ENCODE results near the gene SLF1.

The SLF1 gene

GRCh38 chr5:94742852-94743251 is 124.4 kb downstream of the SLF1 start:
- H3K27me3 ChIP-seq = no peaks in the 10 kb centered on the region
- H3K9ac ChIP-seq = no peak overlapping the region
- no peaks in the 10 kb centered on the region for H4K20me1 ChIP-seq
- H3K4me2 ChIP-seq = no peak overlapping the region
- TF ChIP-seq Cebpa-rat (IDR thresholded peaks at IDR 0.05) = no peak
- no peak overlapping the region for H3K4me3 ChIP-seq
- H3K27ac ChIP-seq = no peak overlapping the region
- H3K4me1 ChIP-seq = peaks cover 14% of the 10 kb centered on the region
- H3K9me3 ChIP-seq = no peaks in the 10 kb centered on the region
- no peaks in the 10 kb centered on the region for H3K36me3 ChIP-seq

GRCh38 chr5:94744906-94745305 is 126.4 kb downstream of the SLF1 start:
- Histone ChIP-seq H3K4me1 (peaks cover 19% of the 10 kb centered on the region), H3K4me3 (no peak overlapping the region), H3K36me3 (no peaks in the 10 kb centered on the region), H3K9ac (no peak overlapping the region), H3K27ac (no peak overlapping the region), H3K27me3 (no peaks in the 10 kb centered on the region), H4K20me1 (no peaks in the 10 kb centered on the region), H3K9me3 (no peaks in the 10 kb centered on the region), H3K4me2 (no peak overlapping the region)
- TF ChIP-seq Cebpa-rat (IDR thresholded peaks at IDR 0.05) = no peak

- H3K27me3 ChIP-seq = no peaks in the 10 kb centered on the region
- H3K4me3 ChIP-seq = no peak overlapping the region
- peaks cover 19% of the 10 kb centered on the region for H3K4me1 ChIP-seq
- H3K9ac ChIP-seq = no peak overlapping the region
- no peaks in the 10 kb centered on the region for H3K36me3 ChIP-seq
- peak overlapping the region; percentile 35; the same call in 1 of the 2 replicates for H3K4me2 ChIP-seq
- H3K9me3 ChIP-seq = no peaks in the 10 kb centered on the region
- no peak for TF ChIP-seq Cebpa-rat (IDR thresholded peaks at IDR 0.05)
- H4K20me1 ChIP-seq = no peaks in the 10 kb centered on the region
- no peak overlapping the region for H3K27ac ChIP-seq
Observed at GRCh38 chr5:94745786-94746730, 127.6 kb downstream of the SLF1 start.

- no peak overlapping the region for H3K27ac ChIP-seq
Observed at GRCh38 chr5:94746731-94747124, 128.3 kb downstream of the SLF1 start.

More at GRCh38 chr5:94746731-94747124, 128.3 kb downstream of the SLF1 start:
- H3K27me3 ChIP-seq = no peaks in the 10 kb centered on the region
- no peaks in the 10 kb centered on the region for H3K9me3 ChIP-seq
- no peak for TF ChIP-seq Cebpa-rat (IDR thresholded peaks at IDR 0.05)
- no peaks in the 10 kb centered on the region for H3K36me3 ChIP-seq
- H4K20me1 ChIP-seq = no peaks in the 10 kb centered on the region
- H3K9ac ChIP-seq = no peak overlapping the region
- H3K4me2 ChIP-seq = peak overlapping the region; percentile 35; the same call in 1 of the 2 replicates
- H3K4me1 ChIP-seq = peaks cover 19% of the 10 kb centered on the region
- H3K4me3 ChIP-seq = no peak overlapping the region
